NCI-H460 (cell line): ENCODE data around the gene ATRN. TPM values are rescaled to one million over a fixed set of nuclear protein-coding genes. Genes with fewer than 3 reads are reported as not detected.

ENCODE experiments used
- DNase-seq: peaks from one replicate; pipeline ENCODE4 v3.0.0-alpha.2; 2016; ENCODE audit warnings: low read depth; ENCODE audit errors: extremely low read depth
- small RNA-seq, 2 experiments: library from RNA; depleted of rRNA; stranded (forward); fragments of <200 nt; gene quantifications; one replicate each; pipeline ENCODE3, GENCODE V24; 2014
- total RNA-seq: library from RNA; depleted of rRNA; stranded (reverse); fragments of >200 nt; shearing (Covaris generic); gene quantifications from 2 replicates; pipeline ENCODE4 v1.2.3, GENCODE V29; 2014; rRNA removed

Gene ATRN
- total RNA-seq, 1 experiment from 2014 or later, result 35.6 TPM

GRCh38 chr20:3691306-3691705 is 220.5 kb downstream of the ATRN start:
- no peak for DNase-seq

- no peak for DNase-seq
Measured at GRCh38 chr20:3691897-3692296, 221.1 kb downstream of the ATRN start.

DNA sequence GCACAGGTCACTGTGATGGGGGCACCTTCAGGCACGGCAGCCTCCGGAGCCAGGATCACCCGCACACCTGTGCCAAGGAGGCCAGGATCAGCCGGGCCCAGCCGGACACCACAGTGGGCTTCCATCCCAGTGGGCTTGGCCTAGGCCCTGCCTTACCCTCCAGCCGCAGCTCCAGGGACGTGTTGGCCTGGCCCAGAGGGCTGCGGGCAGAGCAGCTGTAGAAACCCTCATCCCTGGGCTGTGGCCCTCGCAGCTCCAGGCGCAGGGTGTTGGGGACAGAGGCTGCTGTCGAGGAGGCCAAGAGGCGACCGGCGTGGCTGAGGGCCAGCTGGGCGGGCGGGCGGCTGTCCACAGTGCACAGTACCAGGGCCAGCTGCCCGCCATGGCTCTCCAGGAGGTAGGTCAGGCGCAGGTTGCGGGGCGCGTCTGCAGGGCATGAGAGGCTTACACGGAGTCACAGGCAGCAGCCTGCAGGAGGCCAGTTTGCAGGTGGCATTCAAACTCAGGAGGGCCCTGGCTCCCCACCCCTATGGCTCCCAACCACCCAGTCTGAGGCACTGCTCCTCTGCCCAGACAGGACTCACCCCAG is 222.0 kb downstream of the ATRN start:
- no peak for DNase-seq

DNA sequence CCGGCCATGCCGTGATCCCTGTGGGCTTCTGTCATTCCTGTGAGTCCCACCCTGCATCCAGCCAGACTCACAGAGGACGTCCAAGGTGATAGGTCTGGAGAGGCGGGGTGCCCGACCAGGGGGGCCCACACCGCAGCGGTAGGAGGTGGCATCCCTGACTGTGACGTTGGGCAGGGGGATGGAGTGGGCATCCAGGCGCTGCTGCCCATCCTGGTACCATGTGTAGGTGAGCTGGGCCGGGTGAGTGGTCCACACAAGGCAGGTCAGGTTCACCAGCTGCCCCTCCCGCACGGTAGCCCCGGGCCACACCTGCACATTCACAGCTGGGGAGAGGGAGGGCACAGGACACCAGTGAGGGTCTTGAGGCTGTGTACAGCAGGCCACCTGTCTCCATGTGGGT is 222.6 kb downstream of the ATRN start:
- DNase-seq, result no peak

DNA sequence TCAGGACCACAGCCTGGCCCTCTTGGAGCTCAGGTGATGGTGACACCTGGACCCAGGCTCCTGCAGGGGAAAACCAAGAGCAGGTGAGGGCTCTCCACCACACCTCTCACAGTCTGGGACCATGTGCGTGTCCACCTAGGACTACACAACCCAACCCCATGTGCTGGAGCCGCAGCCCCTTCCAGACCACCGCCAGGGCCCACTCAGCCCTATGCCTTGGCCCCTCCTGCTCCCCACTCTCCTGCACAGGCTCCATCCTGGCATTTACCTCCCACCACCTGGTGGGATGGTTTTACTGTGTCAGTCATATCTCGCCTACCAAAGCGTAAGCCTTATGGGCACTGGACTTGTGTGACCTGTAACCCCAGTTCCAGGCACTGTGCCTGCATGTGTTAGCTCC is 224.0 kb downstream of the ATRN start:
- no peak for DNase-seq

- DNase-seq, result no peak
Measured at GRCh38 chr20:3696200-3696599, 225.4 kb downstream of the ATRN start.

DNA sequence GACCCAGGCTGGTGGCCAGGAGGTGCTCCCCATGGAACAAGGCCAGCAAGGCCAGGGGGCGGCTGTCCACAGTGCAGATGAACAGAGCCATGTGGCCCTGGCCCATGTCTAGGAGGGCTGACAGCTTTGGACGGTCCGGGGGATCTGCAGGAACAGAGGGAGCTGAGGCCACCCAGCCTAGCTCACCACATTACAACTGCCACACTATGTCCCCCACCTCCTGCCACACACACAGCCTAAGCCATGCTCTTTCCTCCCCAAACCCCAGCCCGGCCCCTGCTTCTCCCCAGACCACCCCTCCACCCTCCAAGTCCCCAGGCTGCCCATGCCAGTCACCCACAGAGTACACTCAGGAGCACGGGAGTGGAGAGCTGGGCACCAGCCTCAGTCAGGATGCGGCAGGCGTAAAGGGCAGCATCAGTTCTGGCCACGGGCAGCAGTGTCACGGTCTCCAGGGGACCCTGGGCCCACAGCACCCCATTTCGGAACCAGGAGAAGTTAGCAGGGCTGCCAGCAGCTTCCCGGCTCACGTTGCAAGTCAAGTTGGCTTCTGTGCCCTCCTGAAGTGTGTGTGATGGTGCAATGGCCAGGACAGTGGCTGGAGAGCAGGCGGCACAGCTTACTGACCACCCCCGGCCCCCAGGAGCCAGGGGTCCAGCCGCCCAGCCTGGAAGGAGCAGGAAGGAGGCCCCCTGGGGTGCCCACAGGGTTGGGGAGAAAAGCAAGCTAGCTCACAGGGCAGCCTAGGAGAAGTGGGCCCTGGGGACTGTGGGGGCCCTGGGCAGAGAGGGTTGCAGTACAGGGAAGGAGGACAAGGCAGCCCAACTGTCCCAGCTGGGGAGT is 226.1 kb downstream of the ATRN start:
- no peak for DNase-seq

DNA sequence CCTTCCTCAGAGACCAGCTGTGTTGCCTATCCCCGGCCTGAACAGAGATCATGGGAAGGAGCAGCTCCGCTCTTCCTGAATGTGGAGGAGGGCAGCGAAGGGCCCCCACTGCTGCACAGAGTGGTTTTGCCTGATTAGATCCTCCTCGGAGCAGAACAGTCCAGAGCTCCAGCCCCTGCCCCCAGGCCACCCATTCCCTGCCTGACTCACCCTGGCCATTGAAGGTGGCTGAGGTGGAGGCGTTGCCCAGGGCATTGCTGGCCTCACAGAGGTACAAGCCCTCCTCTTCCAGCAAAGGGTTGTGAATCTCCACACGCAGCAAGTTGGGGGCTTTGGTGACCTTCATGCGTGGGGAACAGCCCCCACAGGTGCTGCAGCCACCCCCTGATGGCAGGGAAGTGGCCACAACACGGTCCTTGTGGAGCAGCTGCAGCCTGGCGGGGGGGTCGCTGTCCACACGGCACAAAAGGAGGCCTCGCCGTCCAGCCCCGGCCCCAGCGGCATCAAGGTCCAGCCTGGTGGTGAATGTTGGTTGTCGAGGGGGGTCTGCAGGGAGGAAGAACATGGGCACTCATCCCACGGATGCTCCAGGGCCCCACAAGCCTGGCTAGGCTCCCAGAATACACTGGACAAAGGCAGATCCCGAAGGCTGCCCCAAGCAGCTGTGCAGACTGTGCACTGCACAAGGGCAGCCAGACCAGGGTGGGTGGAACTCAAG is 226.9 kb downstream of the ATRN start:
- no peak for DNase-seq

DNA sequence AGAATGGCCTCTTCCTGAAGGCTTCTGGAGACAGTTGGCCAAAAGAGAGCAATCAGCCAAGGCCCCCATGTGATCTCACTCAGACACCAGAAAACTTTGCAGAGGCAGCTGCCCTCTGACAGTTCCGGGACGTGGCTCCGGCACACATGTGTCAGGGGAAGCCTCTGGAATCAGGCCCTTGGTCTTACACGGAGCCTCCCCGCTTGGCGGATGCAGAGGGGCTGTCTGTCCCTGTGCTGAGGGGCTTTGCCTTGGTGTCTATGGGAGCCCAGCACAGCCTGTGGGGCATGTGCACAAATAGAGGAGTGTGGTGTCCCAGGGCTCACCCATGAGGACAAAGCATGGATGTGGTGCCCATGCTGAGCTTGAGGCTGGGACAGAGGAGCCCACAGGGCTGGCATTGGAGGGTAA is 227.8 kb downstream of the ATRN start:
- DNase-seq, result no peak

GRCh38 chr20:3699037-3699436 is 228.2 kb downstream of the ATRN start:
- DNase-seq, result no peak

Small RNAs within 50 kb of the gene (small RNA-seq; reads per million reads assigned to genes)
- gene AL353193.1, result 0 reads per million in 2 experiments

Other genes with a start within 250 kb of the ATRN start
- gene SLC4A11, start 231.8 kb upstream of the ATRN start, total RNA-seq, result 65.8 and 71.0 TPM in 2 replicates
- gene DNAAF9, start 63.3 kb upstream of the ATRN start, total RNA-seq, result 10.2 and 11.8 TPM in 2 replicates
- gene GFRA4, start 192.4 kb downstream of the ATRN start, total RNA-seq, result not detected in 2 replicates
- gene ADAM33, start 211.0 kb downstream of the ATRN start, total RNA-seq, result 0.10 and 0.12 TPM in 2 replicates
- not detected in 2 replicates for gene SIGLEC1, start 241.6 kb downstream of the ATRN start, total RNA-seq